Measurements from ENCODE around the gene MGAT1. TPM values are rescaled to one million over a fixed set of nuclear protein-coding genes. Genes with fewer than 3 reads are reported as not detected.
A peak's percentile ranks its signal among the peaks of the same experiment; 100 is the strongest.
"Not testable (repeated sequence)": the region's sequence is repeated elsewhere in the genome, so short reads cannot be mapped to it uniquely, and the experiment has no call there.

MGAT1 gene
- total and polyA plus RNA-seq, 10 donors, result 61.2 to 270 (median 224) TPM

DNA sequence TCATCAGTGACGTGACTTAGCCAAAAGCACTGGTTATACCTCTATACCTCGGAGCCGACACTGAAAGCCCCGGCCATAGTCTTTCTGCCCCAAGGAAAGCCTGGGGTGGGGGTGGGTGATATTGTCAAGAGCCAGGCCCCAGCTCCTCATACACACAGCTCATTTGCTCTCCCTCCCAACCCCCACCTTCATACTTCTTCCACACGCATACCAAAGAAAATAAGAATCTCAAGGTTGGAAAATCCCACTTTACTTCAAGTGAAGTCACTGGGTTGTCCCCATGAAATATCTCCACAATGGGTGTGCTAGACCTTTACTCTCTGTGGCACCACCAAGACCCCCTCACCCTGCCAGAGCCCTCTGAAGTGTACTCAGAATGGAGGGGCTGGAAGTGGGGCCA is 27.1 kb upstream of the MGAT1 start:
- TF ChIP-seq, protein P1, sequence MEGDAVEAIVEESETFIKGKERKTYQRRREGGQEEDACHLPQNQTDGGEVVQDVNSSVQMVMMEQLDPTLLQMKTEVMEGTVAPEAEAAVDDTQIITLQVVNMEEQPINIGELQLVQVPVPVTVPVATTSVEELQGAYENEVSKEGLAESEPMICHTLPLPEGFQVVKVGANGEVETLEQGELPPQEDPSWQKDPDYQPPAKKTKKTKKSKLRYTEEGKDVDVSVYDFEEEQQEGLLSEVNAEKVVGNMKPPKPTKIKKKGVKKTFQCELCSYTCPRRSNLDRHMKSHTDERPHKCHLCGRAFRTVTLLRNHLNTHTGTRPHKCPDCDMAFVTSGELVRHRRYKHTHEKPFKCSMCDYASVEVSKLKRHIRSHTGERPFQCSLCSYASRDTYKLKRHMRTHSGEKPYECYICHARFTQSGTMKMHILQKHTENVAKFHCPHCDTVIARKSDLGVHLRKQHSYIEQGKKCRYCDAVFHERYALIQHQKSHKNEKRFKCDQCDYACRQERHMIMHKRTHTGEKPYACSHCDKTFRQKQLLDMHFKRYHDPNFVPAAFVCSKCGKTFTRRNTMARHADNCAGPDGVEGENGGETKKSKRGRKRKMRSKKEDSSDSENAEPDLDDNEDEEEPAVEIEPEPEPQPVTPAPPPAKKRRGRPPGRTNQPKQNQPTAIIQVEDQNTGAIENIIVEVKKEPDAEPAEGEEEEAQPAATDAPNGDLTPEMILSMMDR (IDR thresholded peaks at IDR 0.05 in 8 of 11, conservative IDR thresholded peaks at IDR 0.05 in 3 of 11), result no peak
- TF ChIP-seq POLR2AphosphoS5 (IDR thresholded peaks at IDR 0.05) (no peak), POLR2A (IDR thresholded peaks at IDR 0.05) (no peak)
- no peaks in the 10 kb centered on the region for H3K27me3 ChIP-seq (replicated peaks in 1 of 7)
- H3K4me1 ChIP-seq, result peaks cover 16 to 54% (median 43%) of the 10 kb centered on the region in 6 donors
- peaks cover 0 to 23% (median 1%) of the 10 kb centered on the region in 6 donors for H3K36me3 ChIP-seq
- DNase-seq, result no peak
- peak overlapping the region; percentile 4 to 100 (median 99) for H3K27ac ChIP-seq
- H3K9me3 ChIP-seq, result peaks cover 0 to 18% (median 8%) of the 10 kb centered on the region in 8 donors
- 93 to 96% (median 94%) methylated on average over 5 of the region's 5 CpGs for WGBS, 5 donors
- peak overlapping the region in 6 of 8 donors; percentile 69 to 86 (median 76) for H3K4me3 ChIP-seq
- intact Hi-C loops (cut with DNase I; ENCODE audit: low total_unique reads), result no loop called here

DNA sequence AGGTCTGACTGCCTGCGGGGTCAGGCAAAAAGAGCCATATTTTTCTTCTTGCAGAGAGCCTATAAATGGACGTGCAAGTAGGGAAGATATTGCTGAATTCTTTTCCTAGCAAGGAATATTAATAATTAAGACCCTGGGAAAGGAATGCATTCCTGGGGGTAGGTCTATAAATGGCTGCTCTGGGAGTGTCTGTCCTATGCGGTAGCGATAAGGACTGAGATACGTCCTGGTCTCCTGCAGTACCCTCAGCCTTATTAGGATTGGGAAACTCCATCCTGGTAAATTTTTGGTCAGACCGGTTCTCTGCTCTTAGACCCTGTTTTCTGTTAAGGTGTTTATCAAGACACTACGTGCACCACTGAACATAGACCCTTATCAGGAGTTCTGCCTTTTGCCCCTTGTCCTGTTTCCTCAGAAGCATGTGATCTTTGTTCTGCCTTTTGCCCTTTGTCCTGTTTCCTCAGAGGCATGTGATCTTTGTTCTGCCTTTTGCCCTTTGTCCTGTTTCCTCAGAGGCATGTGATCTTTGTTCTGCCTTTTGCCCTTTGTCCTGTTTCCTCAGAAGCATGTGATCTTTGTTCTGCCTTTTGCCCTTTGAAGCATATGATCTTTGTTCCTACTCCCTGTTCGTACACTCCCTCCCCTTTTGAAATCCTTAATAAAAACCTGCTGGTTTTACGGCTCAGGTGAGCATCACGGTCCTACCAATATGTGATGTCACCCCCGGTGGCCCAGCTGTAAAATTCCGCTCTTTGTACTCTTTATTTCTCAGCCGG is 26.3 kb upstream of the MGAT1 start:
- intact Hi-C loops (cut with DNase I; ENCODE audit: low total_unique reads); DNase-seq; H3K27me3 ChIP-seq (replicated peaks in 1 of 7): not testable (repeated sequence)
- H3K9me3 ChIP-seq, result peaks cover 0 to 18% (median 8%) of the 10 kb centered on the region in 8 donors
- H3K27ac ChIP-seq, result peak overlapping the region in 7 of 8 donors; percentile 4 to 100 (median 99)
- WGBS, 5 donors, result 88 to 91% (median 89%) methylated on average over 12 to 13 of the region's 13 CpGs
- peaks cover 0 to 15% (median 0%) of the 10 kb centered on the region in 6 donors for H3K36me3 ChIP-seq
- peaks cover 16 to 51% (median 38%) of the 10 kb centered on the region in 6 donors for H3K4me1 ChIP-seq
- H3K4me3 ChIP-seq, result peak overlapping the region in 1 of 8 donors; percentile 86

DNA sequence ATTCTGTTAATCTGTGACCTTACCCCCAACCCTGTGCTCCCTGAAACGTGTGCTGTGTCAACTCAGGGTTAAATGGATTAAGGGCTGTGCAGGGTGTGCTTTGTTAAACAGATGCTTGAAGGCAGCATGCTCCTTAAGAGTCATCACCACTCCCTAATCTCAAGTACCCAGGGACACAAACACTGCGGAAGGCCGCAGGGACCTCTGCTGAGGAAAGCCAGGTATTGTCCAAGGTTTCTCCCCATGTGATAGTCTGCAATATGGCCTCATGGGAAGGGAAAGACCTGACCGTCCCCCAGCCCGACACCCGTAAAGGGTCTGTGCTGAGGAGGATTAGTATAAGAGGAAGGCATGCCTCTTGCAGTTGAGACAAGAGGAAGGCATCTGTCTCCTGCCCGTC is 24.8 kb upstream of the MGAT1 start:
- Histone ChIP-seq H3K36me3 (peaks cover 0 to 13% (median 0%) of the 10 kb centered on the region in 6 donors), H3K9me3 (peaks cover 0 to 18% (median 8%) of the 10 kb centered on the region in 8 donors), H3K4me1 (peaks cover 9 to 36% (median 22%) of the 10 kb centered on the region in 6 donors)
- H3K4me3 ChIP-seq; H3K27me3 ChIP-seq (replicated peaks in 1 of 7); H3K27ac ChIP-seq; intact Hi-C loops (cut with DNase I; ENCODE audit: low total_unique reads); DNase-seq: not testable (repeated sequence)
- WGBS, 5 donors, result 78 to 94% (median 84%) methylated on average over 7 of the region's 7 CpGs

DNA sequence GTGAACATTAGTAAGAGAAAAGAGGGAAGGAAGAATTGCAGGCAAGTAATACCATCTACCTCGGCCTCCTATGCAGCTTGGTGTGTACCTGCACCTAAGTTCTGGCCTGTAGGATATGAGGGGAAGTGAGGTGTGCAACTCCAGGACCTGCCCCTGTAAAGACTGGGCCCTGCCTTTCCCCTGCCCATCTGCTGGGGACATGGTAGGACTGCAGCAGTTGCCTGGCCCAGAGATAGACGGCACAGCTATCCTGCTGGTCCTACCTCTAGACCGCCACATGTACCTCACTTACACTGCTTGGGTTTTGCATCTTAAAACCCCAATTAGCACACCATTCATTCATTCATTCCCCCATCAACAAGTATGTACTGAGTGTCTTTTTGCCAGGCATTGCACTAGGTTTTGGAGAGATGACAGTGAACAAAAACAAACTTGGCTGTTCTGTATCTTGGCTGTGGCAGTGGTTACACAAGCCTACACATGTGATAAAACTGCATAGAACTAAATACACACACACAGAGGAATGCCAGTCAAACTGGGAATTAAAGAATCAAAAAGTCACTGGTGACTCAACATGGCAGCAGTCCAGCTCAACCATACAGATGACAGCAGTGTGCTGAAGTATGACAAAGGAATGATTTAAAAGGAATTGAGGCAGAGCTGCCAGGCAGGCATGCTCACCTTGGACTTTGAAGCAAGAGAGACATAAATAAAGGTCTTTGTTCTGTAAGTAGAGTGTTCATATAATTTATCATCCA is 23.3 kb upstream of the MGAT1 start:
- 85 to 100% (median 90%) methylated on average over 3 of the region's 3 CpGs for WGBS, 5 donors
- intact Hi-C loops (cut with DNase I; ENCODE audit: low total_unique reads), result no loop called here
- Histone ChIP-seq H3K9me3 (peaks cover 0 to 18% (median 8%) of the 10 kb centered on the region in 8 donors), H3K36me3 (peaks cover 0 to 13% (median 0%) of the 10 kb centered on the region in 6 donors), H3K4me1 (peaks cover 6 to 37% (median 17%) of the 10 kb centered on the region in 6 donors), H3K27me3 (replicated peaks in 1 of 7) (no peaks in the 10 kb centered on the region), H3K4me3 (no peak overlapping the region), H3K27ac (peak overlapping the region in 1 of 8 donors; percentile 18)
- DNase-seq, result no peak
- TF ChIP-seq POLR2AphosphoS5 (IDR thresholded peaks at IDR 0.05) (no peak), POLR2A (IDR thresholded peaks at IDR 0.05) (no peak)
- TF ChIP-seq, protein P1 (IDR thresholded peaks at IDR 0.05 in 8 of 11, conservative IDR thresholded peaks at IDR 0.05 in 3 of 11), result no peak

Measured in spleen (tissue), 11 donors.